C4-2B (cell line): Measurements from ENCODE around the gene LIM2.
A peak's percentile ranks its signal among the peaks of the same experiment; 100 is the strongest.

Experiments
- H3K27ac ChIP-seq: fragments of 450-650 bp; 2 replicates; pipeline ENCODE4 v1.5.1; 2017
- ZFX ChIP-seq: fragments of 450-650 bp; IDR thresholded peaks from 2 replicates; pipeline ENCODE4 v1.6.1; 2017
- TF ChIP-seq, protein P1 (sequence below): fragments of 450-650 bp; conservative IDR thresholded peaks from 2 replicates; pipeline ENCODE4 v1.5.1; 2017; ENCODE audit warnings: mild to moderate bottlenecking

Gene LIM2, protein sequence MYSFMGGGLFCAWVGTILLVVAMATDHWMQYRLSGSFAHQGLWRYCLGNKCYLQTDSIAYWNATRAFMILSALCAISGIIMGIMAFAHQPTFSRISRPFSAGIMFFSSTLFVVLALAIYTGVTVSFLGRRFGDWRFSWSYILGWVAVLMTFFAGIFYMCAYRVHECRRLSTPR

DNA sequence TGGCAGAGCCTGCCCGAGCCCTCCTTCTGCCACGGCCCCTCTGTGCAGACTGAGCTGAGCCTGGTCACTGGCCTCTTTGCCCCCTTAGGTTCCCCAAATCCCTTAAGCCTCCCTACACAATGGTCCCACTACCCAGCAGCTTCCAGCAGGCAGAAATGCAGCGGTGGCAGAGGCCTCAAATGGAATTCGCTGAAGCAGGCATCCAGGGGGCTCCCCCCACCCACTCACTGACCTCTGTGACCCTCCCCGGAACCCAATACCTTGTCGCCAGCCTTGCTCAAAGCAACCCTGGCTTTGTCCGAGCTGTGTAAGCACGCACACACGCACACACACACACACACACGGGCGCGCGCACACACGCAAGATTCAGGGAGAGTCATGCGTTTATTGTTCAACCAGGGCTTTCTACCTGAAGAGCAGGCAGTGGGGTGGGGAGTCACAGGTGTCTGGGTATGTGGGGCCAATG is at the start of gene LIM2:
LIM2 (minus strand) TSS at position 51 of the 466 bp plus-strand sequence. CDS start 531 bp downstream, outside the sequence.
- no peak for TF ChIP-seq ZFX
- TF ChIP-seq, protein P1, sequence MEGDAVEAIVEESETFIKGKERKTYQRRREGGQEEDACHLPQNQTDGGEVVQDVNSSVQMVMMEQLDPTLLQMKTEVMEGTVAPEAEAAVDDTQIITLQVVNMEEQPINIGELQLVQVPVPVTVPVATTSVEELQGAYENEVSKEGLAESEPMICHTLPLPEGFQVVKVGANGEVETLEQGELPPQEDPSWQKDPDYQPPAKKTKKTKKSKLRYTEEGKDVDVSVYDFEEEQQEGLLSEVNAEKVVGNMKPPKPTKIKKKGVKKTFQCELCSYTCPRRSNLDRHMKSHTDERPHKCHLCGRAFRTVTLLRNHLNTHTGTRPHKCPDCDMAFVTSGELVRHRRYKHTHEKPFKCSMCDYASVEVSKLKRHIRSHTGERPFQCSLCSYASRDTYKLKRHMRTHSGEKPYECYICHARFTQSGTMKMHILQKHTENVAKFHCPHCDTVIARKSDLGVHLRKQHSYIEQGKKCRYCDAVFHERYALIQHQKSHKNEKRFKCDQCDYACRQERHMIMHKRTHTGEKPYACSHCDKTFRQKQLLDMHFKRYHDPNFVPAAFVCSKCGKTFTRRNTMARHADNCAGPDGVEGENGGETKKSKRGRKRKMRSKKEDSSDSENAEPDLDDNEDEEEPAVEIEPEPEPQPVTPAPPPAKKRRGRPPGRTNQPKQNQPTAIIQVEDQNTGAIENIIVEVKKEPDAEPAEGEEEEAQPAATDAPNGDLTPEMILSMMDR = no peak
- no peak within 1 kb of the TSS for H3K27ac ChIP-seq

DNA sequence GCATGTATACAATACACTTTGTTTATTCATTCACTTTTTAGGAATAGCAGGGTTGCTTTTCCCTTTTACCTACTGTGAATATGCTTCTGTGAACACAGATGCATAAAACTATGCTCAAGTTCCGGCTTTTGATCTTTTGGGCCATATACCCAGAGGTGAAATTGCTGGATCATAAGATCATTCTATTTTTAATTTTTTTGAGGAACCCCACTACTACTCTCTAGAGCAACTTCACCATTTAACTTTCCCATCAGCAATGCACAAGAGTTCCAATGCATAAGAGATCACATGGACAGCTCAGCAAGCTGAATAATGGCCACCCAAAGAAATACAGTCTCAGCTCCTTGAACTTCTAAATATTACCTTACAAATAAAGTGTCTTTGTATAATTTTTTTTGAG is 46.7 kb upstream of the LIM2 start:
- no peak overlapping the region for H3K27ac ChIP-seq
- TF ChIP-seq, protein P1 = no peak
- no peak for TF ChIP-seq ZFX

DNA sequence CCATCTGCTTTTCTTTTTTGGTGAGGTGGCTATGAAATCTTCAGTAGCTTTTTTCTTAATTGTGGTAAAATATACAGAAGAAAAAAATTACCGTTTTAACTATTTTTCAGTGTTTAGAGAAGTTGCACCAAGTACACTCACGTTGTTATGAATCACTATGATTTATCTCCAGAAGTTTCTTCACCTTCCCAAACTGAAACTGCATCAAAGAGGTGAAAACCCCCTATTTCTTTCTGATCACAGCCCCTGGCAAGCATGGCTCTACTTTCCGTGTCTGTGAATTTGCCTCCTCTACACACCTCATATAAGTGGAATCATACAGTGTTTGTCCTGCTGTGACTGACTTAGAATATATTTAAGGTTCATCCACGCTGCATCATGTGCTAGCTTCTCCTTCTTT is 45.3 kb upstream of the LIM2 start:
- TF ChIP-seq, protein P1 = no peak
- TF ChIP-seq ZFX = no peak
- no peak overlapping the region for H3K27ac ChIP-seq

DNA sequence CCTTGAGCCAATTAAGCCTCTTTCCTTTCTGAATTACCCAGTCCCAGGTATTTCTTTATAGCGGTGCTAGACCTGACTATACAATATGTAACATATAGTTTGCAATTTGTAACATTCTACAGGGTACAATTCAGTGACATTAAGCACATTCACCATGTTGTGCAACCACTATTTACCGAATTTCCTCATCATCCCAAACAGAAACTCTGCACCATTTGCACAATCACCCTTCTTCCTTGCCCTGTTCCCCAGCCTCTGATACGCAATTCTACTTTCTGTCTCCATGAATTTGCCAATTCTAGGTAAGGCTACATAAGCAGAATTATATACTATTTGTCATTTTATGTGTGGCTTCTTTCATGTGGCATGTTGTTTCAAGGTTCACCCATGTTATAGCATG is 43.4 kb upstream of the LIM2 start:
- TF ChIP-seq, protein P1 = no peak
- TF ChIP-seq ZFX = no peak
- H3K27ac ChIP-seq = no peak overlapping the region

DNA sequence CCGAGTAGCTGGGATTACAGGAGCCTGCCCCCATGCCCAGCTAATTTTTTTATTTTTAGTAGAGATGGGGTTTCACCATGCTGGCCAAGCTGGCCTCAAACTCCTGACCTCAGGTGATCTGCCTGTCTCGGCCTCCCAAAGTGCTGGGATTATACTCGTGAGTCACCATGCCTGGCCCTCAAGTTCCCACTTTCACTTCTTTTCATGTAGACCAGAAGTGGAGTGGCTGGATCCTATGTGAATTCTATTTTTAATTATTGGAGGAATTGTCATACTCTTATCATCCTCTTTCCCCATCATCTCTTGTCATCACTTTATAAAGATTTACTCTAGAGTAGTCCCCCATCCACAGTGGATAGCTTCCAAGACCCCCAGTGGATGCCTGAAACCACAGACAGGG is 42.4 kb upstream of the LIM2 start:
- H3K27ac ChIP-seq = no peak overlapping the region
- TF ChIP-seq ZFX = no peak
- TF ChIP-seq, protein P1 = no peak

DNA sequence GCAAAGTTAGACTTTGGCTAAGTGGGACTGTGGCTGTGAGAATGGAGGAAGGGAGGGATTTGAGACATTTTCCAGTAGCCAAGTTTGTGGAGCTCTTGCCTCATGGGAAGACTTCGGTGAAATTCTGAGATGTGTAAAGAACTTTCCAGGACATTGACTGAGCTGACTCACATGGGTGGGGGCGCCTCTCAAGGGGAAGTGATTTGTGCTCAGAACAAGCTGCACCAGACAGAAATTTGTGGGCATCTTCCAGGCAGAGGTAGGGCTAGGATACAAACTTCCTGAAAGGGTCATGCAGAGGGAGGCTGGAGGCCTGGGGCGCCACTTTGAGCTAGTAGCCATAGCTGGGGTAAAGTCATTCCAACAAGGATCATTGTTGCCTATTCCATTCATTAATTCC is 39.4 kb upstream of the LIM2 start:
- TF ChIP-seq ZFX = no peak
- TF ChIP-seq, protein P1 = no peak

DNA sequence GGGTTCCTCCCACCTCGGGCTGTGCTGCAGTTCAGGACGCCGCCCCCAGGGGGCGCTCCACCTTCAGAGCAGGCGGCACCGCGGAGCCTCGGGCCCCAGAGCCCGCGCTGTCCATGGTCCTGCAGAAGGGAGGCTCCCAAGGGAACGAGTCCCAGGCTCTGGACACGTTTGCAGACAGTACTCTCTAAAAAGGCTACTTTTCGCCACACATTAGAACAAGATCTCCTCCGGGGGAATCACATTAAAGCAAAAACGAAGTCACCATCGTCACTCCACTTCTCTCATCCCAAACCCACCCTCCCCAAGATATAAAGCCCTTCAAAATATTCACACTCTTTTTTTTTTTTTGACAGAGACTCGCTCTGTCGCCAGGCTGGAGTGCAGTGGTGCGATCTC is 34.3 kb upstream of the LIM2 start:
- TF ChIP-seq, protein P1 = peak; percentile 98
- TF ChIP-seq ZFX = no peak
- H3K27ac ChIP-seq = no peak overlapping the region

More for the DNA sequence above, 39.4 kb upstream of the LIM2 start:
- no peak overlapping the region for H3K27ac ChIP-seq
